Stimulated activated CD4-positive, alpha-beta T cell treated with anti-CD3 and anti-CD28 coated beads, Interleukin-4, amount 100 ng/mL, for 4 hours (primary cell): ENCODE data around the gene FRMPD4.

ENCODE experiments used
- DNase-seq, 2 experiments: peaks; one replicate each; pipeline ENCODE4 v3.0.0-alpha.2; 2020

FRMPD4 gene

DNA sequence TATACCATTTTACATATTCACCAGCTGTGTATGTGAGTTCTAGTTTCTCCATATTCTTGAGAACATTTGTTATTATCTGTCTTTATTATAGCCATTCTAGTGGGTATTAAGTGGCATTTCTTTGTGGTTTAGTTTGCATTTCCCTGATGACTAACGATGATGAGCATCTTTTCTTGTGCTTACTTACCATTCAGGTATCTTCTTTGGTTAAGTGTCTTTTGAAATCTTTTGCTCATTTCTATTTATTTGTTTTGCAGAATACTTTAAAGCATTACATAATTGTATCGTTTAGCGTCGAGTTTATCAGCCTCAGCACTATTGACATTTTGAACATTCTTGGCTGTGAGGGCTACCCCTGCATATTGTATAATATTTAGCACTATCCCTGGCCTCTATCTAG lies 85.4 kb downstream of the FRMPD4 start:
- DNase-seq: no peak

DNA sequence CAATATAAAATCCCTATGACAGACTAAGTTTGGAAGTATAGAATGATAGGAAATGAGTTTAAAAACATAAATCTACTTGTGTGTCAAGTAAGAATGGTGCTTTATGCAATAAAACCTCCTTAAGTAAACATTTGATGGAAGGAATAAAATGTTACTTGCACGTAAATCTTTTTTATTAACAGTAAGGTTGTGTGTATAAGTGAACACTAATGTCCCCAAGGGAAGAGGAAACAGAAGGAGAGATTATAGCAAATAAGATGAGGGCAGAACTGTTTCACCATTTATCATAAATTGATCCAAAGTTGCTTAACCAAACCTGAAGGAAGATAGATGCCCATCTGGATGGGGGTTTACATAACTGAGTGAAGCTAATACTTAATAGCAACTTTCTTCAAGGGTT lies 86.8 kb downstream of the FRMPD4 start:
- no peak for DNase-seq

DNA sequence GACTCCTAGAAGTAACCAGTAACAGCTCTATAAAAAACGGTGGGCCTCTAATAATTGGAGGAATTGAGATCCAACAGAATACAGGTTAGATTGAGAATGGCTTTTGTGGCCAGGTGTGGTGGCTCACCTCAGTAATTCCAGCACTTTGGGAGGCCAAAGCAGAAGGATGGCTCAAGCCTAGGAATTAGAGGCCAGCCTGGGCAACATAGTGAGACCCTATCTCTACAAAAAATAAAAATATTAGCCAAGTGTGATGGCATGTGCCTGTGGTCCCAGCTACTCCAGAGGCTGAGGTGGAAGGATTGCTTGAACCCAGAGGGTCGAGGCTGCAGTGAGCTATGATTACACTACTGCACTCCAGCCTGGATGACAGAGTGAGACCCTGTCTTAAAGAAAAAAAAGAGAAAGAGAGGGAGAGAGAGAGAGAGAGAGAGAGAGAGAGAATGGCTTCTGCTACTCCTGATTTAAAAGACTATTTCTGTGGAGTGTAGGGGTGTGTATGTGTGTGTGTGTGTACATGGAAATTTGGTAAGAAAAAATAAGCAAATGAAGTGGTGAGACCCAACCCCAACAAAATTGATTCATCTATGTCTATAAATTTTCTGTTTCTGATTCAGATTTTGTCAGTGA lies 89.3 kb downstream of the FRMPD4 start:
- DNase-seq: no peak

DNA sequence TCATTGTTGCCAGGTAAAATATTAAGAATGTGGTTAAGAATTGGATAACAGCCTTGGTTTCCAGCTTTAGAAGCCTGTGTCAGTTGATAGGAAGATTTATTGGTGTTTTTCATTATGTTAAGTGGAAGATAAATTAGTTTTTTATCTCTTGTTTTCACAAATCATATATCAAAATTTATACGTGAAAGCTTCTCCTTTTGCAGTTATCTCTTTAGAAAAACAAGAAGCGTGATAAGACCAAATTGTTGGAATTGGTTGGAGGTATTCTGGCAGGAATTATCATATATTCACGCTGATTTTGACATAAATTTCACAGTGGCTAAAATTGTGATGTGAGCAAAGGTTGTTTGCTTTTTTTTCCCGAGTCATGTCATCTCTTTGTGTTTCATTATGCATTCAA lies 90.6 kb downstream of the FRMPD4 start:
- DNase-seq: no peak

DNA sequence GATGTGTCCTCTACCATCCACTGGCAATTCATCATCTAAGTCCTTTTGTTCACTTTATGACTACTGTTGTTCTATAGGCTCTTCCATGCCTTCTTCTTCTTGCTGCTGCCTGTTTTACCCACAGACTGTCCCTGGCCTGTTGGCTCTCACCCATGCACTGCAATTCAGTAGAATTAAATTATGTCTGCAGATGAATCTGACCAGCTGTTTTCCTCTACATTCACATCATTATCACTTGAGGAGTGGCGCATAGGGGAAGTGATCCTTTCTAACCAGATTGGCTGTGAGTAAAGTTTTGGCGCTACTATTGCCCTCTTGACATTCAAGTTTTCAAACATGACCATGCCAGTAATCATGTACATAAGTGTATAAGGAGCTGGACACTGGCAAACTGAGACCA lies 91.7 kb downstream of the FRMPD4 start:
- no peak for DNase-seq

DNA sequence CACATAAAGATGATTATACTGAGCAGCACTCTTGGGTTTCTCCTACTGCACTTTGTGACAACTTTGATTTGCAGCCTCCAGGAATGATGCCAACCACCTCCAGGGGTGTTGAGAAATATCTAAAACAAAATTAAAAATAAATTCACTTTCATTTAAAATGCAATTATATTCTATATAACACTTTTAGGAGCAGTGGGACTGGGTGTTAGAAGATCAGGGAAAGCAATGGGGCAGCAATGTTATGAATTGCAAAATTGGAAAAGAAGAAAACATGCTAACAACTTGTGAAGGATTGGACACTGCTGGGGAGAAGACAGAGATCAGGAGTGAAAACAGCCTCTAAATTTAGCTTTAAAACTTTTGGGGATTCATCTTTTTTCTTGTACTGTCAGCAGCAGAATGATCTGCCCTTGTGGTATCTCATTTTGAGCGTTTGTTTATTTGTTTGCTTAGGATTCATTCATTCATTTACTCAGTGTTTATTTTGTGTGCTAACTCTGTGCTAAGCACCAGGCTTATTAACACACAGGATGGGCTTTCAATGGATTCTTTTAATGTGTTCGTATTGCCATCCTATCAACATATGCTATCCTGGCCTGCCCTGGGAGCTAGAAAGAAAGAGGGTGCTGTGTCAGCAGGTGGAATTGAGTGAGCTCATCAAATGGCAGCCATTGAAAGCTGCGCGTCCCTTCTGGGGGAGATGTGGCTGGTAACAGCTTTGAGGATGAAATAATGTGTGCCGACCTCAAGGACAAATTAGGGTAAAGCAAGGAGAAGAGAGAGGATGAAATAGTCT lies 96.5 kb downstream of the FRMPD4 start:
- no peak for DNase-seq

DNA sequence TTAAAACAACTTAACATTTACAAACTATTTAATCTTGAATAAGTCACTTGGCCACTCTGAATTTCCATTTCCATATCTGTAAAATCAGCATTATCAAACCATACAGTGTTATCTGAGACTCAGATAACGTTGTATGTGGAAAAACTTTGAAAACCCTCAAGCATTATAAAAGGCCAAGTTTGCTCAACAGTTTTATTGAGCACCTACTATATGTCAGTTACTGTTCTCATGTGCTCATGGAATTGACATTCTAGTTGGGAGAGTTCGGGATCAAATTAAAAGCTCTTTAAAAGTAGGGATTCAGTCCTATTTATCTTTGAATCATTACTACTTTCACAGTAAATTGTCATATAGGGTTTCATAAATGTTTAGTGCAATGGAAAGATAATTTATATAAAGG lies 97.9 kb downstream of the FRMPD4 start:
- DNase-seq: no peak

DNA sequence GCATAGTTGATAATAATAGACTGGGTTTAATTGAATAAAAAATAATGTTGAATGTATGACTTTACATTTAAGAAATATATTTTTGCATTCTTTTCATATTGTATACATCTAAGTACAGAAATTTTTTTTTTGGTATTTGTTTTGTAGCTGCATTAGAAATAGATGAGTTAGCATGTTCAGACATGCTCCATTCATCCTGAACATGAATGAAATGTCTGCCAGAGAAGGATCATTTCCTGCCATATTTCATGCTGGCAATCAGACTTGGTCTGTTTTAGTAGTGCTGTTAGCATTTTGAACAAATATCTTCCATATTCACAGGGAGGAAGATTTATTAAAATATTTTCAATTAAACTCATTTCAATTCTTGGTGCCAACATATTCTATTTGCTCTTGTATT lies 98.9 kb downstream of the FRMPD4 start:
- DNase-seq: no peak

DNA sequence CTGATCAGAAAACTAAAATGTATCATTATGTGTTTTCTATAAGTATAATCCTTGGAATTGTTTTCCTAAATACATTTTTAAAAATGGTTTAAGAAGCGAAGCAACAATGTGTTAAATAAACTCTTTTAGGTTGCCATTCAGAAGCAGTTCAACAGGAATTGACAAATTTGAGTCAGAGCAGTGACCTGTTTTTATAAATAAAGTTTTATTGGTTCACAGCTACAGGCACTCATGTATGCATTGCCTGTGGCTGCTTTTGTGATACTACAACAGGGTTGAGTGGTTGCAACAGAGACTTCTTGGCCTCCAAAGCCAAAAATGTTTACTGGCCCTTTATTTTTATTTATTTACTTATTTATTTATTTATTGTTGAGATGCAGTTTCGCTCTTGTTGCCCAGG lies 99.5 kb downstream of the FRMPD4 start:
- DNase-seq: no peak

DNA sequence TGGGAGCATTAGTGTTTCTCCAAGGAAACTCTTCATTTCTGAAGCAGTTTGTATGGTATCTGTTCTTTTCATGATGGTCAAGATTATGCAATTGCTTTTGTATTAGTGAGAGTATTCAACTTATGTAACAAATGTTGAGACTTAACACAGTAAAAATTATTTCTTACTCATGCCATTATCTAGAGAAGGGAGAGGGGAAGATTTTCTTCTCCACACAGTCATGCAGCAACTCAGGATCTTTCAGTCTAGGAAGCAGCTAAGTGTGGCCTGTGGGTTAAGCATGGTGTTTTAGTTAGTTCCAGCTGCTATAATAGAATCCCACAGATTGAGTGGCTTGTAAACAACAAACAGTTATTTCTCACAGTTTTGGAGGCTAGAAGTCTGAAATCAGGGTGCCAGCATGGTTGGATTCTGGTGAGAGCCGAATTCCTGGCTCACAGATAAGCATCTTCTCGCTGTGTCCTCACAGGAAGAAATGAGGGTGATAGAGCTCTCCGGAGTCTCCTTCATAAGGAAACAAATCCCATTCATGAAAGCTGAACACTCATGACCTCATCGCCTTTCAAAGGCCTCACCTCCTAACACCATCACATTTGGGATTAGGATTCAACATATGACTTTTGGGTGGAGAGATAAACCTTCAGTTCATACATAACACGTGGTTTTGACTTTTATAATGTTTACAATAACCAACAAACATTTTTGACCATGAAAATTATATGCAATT lies 101.2 kb downstream of the FRMPD4 start:
- DNase-seq: no peak

DNA sequence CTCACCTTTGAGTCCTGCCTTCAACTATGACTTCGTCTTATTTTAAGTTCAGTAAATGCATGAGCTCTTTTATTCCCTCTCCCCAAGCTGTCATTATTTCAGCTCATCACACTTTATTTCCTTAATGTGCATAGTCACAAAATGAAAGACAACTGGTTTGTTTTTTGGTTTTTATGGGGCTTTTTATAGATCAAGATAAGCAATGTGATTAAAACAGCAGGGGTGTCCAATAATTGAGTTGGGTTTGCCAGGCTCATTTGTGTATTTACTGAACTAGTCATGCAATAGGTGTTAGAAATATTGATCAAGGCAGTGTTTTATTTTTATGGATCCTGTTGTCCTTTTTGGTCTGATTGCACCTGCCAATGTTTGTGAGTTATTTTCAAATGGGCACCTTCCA lies 102.2 kb downstream of the FRMPD4 start:
- no peak for DNase-seq

DNA sequence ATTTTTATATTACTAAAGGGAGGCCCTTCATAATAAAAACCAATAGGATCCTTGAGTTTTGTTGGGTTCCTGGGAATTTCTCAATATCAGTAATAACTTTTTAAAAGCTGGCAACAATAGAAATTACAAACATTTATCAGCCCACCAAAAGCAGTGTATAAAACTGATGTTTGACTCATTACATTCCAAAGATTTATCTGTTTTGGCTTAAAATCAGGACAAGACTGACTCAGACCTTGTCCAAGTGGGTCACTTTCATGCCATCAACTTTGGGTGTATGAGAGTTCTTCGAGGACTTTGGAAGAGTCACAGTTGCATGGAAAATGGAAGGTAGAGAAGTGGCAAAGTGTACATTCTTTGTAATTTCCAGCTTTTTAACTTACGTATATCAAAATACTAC lies 102.8 kb downstream of the FRMPD4 start:
- DNase-seq: no peak

DNA sequence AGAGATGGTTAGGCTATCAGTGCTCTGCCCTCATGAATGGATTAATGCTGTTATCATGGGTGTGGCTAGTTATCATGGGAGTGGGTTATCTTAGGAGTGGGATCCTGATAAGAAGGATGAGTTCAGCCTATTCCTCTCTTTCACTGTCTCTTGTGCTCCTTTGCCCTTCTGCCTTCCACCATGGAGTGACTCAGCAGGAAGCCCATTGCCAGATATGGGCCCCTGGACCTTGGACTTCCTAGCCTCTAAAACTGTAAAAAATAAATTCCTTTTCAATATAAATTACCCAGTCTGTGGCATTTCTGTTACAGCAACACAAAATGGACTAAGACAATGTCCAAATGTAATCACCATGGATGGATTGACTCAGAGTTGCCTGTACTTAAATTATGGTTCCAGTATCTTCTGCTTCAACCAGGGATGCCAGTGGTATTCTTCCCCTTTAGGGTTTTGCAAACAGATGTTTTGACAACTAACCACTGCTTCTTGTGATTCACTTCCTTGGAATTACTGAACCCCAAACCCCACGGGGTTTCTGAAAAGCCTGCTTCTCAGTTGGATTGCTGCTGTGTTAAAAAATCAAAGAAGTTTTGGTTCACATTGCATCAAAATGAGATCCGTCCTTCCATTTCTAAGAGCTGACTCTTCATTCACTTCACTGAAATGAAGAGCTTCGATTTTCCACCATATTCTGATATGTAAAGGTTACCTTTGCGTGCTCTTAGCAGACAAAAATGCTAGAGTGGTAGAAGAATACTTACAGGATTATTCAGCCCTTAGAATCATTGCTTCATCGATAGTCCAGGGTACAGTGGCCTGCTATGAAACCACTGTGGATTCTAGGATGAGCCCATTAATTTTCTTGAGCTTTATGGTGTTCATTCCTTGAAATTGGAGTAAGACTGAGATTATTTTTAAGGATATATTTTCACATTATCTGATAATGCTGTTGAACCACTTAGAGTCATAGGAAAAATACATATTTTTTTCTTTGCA lies 107.7 kb downstream of the FRMPD4 start:
- no peak for DNase-seq

DNA sequence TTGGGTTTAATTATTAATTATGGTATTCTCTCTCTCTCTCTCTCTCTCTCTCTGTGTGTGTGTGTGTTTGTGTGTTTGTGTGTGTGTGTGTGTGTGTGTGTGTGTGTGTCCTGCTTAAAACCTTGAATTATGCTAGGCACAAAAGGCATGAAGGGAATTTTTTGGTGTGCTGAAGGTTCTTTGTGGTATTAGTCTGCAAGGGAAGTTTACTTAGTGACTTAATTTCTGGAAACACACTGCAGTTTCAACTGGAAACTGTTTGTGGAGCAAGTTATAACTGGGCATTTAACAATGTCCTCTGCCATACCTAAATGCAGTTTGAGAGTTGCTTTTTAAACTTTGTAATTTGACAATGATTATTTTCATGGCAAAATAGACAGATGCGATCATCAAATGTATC lies 111.7 kb downstream of the FRMPD4 start:
- no peak for DNase-seq

DNA sequence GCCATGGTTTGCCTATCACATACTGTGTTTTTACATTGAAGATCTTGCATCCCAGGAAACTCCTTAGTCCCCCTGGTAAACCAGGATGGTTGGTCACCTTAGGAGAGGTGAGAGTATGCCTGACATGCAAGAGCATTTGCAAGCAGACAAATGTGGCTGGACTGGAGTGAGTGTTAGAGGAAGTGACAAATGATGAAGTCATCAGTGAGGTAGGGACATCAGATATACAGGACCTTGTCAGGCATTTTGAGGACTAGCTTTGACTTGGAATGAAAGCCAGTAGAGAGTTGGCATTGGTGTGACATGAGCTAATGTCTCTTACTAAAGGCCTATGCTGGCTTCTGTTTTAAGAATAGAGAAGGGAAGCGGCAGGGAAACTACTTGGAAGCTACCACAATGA lies 124.9 kb downstream of the FRMPD4 start:
- no peak for DNase-seq

DNA sequence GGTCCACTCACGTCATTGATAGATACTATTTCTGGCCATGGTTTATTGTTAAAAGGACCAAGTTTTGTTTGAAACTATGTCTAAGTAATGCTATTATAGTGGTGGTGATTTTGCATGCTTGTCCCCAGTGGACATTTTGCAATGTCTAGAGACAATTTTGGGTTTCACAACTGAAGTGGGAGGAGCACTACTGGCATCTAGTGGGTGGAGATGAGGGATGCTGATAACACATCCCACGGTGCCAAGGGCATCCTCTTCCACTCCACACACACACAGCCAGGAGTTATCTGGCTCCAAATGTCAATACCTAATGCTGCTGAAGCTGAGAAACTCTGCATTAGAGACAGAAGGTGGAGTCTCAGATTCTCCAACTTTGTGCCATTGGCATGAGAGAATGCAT lies 131.2 kb downstream of the FRMPD4 start:
- DNase-seq: no peak

DNA sequence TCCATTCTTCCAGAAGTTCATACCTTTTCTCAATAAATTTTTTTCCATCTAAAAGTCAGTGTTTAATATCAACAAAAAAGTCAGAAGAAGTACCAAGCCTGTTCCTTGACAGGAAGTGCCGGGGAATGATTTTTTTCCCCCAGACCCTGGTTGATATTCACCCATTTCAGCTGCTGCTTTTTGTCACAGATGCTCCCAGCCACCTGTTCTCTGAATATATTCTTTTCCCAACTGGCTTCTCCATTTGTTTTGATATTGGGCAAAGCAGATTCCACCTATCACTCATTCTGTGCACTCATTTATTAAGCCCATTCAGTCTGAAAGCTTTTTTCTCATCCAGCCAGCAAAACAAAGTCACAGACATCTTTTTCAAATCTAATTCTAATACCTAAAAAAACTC lies 139.9 kb downstream of the FRMPD4 start:
- DNase-seq: no peak

DNA sequence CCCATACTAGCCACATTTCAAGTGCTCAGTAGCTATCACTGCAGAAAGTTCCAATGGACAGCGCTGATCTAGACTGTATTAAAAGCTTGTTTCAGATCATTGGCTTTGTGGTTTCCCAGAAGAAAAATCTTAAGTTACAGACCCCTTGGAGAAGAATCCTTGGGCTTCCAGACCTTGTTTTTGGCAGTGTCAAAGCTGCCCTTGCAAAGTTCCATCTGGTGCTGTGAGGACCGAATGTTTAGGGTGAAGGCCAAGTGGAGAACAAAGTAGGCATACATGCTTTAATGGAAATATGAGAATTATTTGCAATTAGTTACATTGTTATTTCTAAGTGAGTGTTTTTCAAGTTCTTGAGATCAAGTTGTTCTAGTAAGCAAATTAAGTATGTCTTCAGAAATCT lies 144.7 kb downstream of the FRMPD4 start:
- DNase-seq: no peak

DNA sequence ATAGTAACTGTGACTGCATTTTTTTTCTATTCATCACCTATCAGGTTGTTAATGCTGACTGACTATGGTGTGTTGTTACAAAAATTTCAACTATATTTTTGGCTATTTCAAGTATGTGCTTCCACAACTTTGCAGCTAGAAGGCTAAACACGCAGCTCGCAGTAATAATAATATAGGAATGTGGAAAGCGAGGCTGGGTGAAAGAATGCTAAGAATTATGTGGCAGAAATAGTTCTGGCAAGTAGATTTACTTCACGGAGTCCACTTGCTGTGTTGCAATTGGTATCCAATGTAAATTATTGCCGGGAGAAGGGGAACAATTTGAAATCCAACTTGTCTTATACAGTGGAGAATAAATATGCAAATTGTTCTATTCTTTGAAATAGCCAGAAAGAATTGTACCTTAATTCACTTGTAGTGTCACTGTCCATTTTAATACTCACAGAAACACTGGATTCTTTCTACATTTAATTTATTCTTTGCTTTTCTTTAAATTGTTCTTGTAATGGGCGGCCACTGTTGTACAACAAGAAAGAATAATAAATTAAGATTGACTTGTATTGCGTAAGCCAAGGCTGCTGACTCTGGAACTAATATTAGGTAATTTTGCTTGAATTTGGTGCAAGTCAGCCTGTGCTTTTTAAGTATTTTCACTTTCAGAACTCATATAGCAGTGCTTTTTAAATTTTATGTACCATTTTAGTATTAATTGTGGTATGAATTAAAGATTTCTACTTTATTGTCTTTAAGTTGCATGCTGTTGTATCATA lies 154.9 kb downstream of the FRMPD4 start:
- no peak for DNase-seq

DNA sequence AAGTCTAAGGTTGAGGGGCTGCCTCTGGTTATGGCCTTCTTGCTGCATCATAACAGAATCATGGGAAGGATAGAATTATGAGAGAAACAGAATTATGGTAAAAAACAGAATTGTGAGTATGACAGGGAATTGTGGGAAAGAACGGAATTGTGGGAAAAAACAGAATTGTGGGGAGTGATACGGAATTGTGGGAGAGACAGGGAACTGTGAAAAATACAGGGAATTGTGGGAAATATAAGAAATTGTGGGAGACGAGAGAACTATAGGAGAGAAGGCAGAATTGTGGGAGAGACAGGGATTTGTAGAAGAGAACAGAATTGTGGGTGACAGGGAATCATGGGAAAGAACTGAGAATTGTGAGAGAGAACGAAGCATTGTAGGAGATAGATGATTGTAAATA lies 159.1 kb downstream of the FRMPD4 start:
- DNase-seq: no peak

DNA sequence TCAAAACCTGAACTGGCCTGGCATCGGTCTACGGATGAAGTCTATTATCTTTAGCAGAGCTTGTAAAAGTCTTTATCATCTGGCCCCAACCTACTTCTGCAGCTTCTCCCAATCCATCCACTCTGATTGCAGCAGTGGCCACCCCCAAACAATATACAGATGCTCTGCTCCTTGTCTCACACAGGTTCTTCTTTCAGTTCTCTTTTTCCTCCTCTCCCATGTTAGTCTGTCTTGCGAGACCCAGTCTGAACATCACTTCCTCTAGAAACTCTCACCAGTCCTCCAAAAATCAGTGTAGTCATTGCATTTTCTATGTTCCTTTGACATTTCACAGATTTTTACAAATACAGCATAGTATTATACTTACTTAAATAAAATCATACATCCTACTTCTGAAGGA lies 163.0 kb downstream of the FRMPD4 start:
- DNase-seq: no peak

DNA sequence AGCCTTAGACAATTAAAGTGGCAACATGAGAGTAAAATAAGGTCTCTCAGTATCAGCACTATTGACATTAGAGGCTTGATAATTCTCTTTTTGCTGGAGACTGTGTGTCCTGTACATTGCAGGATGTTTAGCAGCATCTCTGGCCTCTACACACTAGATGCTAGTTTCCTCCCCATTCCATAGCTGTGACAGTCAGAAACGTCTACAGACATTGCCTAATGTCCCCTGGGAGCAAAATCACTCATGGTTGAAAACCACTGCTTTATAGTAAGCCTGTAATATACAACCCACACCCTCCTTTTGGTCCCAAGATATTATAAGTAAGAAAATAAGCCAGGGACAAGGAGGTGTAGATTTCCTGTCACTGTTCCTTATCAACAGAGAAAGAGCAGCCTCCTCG lies 166.0 kb downstream of the FRMPD4 start:
- no peak for DNase-seq
